Measurements from ENCODE around the gene CFAP53.

Gene CFAP53

DNA sequence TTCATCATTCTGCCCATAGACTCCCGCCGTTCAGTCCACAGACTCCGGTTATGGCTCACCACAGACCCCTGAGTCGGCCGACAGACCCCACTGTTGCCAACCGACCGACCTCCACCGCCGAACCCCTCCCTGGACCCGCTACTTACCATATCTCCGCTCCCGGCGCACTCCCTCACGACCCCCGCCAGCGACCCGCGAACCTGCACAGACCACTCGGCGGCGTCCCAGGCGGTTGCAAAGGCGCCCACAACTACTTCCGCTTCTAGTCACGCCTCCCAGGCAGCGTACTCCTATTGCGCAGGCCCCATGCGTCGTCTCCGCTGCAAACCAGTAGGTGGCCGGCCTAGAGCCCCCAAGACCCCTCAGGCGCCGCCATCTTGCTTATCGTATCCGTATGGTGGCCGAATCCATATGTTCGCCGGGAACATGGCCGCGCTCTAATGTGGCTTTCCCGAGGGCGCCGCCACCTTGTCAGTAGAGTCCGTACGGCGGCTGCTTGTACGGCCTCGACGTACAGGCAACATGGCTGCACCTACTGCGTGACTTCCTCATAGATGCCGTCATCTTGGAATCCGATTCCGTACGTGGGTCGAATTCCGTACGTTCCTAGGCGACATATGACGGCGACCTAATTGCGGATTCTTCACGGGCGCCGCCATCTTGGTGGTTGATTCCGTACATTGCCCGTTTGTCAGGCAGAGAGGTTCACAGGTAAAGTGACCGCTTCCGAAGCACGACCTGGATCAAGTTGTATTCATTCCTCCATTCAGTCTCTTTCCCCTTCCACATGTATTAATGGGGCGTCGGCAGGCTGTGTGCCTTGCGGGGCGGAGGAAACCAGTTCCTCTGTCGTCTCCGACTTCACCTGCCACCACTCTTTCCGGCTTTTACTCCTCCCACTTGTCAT is 21.4 kb upstream of the CFAP53 start, which contains the start of gene CXXC1:
CXXC1 (minus strand) TSS at position 252 of the 907 bp plus-strand sequence; CDS start at position 149, 103 bp downstream.
- peak; percentile 98 to 99 for DNase-seq

GRCh38 chr18:50287028-50287440 is 20.7 kb upstream of the CFAP53 start:
- DNase-seq = no peak

- peak in 1 of 2 donors; percentile 22 for DNase-seq
Observed at GRCh38 chr18:50286391-50287027, 20.2 kb upstream of the CFAP53 start.

GRCh38 chr18:50285631-50286321 is 19.5 kb upstream of the CFAP53 start:
- DNase-seq = no peak

DNA sequence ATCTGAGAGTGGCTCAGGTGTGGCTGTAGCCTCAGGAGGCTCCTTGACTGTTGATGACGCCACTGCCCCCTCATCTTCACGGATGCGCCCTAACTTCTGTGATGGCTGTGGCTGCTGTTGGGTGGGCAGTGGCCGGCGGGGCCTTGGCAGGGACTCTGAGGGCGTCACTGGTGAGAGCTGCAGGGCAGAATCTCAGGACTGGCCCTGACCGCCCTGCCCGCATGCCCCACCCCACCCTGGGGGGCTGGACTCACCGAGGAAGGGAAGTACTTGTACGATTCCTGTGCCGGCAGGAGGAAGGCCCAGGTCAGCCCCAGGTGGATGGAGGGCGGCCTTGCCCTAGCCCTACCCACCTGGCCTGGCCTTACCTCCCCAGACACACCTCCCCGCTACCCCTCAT is 18.8 kb upstream of the CFAP53 start:
- no peak for DNase-seq

DNA sequence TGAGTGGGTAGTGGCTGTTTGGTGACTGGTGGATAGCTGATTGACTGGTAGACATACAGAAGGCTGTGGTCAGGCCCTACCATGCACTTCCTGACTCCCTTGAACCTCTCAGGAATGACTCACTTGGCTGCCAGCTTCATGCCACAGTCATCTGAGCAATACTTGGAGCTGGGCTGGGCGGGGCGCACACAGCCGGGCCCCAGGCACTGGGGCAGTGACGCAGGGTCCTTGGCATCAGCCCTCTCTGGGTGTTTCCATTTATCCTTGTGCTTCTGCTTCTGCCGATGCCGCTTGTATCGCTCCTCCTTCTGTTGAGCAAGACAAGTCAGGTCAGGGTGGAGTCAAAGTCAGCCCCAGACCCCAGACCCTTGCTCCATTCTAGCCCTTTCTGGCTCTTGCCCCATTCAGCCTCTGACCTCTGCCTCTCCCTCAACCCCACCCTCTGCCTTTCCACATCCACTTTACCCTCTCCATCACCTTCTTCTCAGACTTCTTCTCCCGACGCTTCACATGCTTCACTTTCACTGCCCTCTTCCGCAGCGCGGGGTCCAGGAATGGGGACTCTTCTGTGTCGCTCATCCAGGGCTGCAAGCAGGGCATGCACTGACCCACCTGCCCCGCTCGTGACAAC is 18.1 kb upstream of the CFAP53 start:
- DNase-seq = peak in 1 of 2 donors; percentile 48

DNA sequence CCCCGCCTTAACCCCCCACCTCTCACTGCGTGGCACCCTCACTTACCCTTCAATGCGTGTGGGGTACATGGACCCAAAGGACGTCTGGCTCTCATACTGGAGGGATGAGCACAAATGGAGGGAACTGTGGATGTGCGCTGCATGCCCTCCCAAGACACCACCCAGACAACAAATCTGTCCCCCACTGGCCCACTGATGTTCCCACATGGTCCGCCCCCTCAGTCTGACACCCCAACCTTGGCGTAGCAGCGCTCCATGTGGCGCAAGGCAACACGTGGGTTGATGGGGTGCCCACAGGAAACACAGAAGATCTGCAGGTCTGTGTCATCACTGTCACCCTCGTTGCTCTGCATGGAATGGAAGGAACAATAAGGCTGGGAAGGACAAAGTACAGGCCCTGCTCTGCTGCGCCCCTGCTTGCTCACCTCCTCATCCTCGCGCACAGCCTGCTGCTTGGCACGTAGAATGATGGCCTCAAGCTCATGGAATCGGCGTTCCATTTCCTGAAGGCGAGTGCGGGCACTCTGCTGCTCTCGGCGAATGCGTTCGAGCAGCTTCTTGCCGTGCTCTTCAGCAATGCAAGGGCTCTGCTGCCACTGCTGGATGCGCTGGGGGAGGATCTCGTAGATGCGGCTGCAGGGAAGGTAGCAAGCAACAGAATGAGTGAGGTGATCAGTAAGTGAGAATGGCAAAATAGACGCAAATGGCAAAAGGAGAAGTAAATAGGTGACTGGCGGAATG is 17.3 kb upstream of the CFAP53 start:
- DNase-seq = no peak

- DNase-seq = no peak
Observed at GRCh38 chr18:50282521-50283335, 16.4 kb upstream of the CFAP53 start.

GRCh38 chr18:50281972-50282520 is 15.8 kb upstream of the CFAP53 start:
- DNase-seq = no peak

DNA sequence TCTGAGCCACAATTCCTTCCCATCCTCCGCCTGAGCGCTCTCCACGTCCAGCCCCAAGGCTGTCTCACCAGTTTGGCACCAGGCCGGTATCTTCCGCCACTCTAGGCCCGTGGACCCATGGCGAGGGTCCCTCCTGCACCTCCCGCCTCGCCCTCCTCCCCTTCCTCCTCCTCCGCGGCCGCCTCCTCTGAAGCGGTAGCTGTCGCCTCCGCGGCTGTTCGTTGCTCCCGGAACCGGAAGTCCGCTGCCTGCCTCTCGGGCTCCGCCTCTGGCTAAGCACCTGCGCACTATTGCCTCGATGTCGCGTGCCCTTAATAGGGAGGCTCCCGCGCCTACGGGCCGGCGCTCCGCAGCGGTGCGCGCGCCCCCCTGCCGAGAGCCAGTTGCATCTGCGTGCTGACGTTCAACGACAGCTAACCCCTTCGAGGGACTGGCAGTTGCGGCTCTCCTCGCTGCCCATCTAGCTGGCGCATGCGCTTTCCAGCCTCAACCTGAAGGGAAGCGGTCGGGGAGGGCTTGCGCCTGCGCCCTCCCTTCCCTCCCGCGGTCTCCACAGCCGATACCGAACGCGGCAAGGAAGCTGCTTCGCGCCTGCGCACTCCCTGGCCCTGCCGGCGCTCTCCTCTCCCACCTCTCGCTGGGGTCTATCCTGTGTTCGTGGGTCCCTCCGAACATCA is 15.1 kb upstream of the CFAP53 start, which contains the start of gene MBD1:
MBD1 (minus strand) TSS at position 229 of the 677 bp plus-strand sequence. CDS start 1,531 bp downstream, outside the sequence.
- DNase-seq = peak; percentile 97 to 99

DNA sequence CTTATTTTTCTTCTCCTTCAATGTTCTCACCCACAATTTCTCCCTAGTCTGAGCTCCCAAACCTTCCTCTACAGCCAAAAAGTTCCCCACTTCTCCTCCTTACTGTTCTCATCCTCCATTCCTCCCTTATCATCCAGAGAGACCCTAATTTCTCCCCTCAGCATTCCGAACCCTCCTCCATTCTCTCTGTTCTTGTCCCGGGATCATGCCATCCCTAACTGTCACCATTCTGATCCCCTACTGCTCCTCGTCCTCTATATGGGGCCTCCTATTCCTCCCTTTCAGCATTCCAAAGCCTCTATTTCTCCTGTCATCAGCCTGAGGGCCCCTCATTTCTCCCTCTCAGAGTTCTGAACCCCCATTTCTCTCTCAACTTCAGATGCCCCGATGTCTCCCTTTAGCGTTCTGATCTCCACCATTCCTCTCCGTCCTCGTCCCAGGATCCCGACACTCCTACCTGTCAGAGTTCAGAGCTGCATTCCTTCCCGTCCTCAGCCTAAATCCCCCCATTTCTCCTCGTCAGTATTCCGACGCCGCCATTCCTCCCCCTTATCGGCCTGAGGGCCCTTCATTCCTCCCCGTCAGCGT is 14.5 kb upstream of the CFAP53 start:
- no peak for DNase-seq

GRCh38 chr18:50279752-50280151 is 13.5 kb upstream of the CFAP53 start:
- DNase-seq = no peak

DNA sequence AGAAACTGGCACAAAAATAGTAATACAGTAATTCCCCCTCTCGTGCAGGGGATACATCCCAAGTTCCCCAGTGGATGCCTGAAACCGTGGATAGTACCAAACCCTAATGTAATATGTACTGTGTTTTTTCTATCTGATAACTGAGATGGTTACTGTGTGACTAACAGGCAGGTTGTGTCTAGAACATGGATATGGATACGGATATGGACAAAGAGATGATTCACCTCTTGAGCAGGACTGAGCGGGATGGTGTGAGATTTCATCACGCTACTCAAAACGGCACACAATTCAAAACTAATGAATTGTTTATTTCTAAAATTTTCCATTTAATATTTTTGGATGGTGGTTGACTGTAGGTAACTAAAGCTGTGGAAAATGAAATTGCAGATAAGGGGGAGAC is 11.6 kb upstream of the CFAP53 start:
- DNase-seq = no peak

GRCh38 chr18:50276452-50276851 is 10.2 kb upstream of the CFAP53 start:
- DNase-seq = no peak

GRCh38 chr18:50275503-50276036 is 9.3 kb upstream of the CFAP53 start:
- no peak for DNase-seq

GRCh38 chr18:50274941-50275340 is 8.6 kb upstream of the CFAP53 start:
- no peak for DNase-seq

GRCh38 chr18:50274044-50274442 is 7.7 kb upstream of the CFAP53 start:
- DNase-seq = no peak

DNA sequence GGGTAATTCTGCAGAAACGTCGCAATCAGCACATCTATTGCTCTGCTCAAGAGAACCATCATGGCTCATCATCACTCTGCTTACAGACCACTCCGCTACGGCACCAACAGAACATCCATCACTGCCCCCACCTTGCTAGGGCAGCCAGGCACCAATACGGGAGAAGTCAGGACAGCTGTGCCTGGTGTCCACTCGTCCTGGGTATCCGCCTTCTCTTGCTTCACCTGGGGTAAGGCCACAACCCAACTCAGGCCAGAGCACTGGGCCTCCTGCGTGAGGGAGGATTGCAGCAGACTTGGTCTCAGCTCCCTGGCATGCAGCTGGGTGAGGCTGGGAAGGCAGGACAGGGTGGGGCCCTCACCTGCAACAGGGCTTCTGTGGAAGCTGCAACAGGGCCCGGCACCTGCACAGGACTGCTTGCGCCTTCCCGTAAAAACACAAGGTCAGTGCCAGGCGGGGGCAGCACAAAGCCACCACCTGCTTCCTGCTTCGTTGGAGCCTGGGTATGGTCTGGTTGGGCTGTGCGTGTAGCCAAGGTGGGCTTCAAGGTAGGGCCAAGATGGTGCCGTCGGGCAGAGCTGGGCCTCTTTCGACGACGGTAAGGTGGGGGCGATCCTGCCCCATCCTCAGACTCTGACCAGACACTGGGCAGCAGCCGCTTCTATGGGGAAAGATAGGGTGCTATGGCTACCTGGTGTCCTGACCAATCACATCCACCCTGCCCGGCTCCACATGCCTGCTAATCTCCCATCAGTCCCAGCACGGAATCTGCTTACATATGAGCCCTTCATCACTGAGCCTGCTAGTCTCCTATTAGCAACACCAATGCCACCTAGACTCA is 7.1 kb upstream of the CFAP53 start:
- DNase-seq = no peak

DNA sequence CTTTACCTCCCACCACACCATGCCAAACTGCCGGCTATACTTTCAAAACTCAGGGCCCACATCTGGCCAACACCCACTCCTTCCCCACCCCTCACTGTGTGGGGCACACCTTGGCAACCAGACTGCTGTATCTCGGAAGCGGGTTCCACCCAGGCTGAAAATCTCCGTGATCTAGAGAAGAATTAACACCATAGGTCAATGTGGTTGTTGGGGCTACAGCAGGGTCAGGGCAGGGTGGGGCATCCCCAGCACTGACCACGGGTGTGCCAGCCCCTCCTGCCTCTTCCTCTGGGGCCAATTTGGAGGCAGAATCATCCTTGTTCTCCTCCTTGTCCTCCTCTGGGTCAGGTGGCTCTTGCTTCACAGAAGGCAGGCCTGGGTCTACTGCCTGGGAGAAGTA is 6.3 kb upstream of the CFAP53 start:
- no peak for DNase-seq

All from CD4-positive, alpha-beta T cell treated with Interleukin-1 beta for 1 hour (primary cell).